Activated CD4-positive, alpha-beta T cell treated with anti-CD3 and anti-CD28 coated beads for 36 hours (primary cell): ENCODE results near the gene EML5. TPM values are rescaled to one million over a fixed set of nuclear protein-coding genes. Genes with fewer than 3 reads are reported as not detected.

Experiments used
- ATAC-seq: fragments of 200-7000 bp; cut with Tn5 transposase; one replicate; pipeline ENCODE4 v1.10.0; 2021; ENCODE audit warnings: mild to moderate bottlenecking, moderate library complexity
- CTCF ChIA-PET: fragments of 350-600 bp; sonication (Branson Sonifier 250); formaldehyde crosslinking; loops from one replicate; lab custom pipeline; 2021; ENCODE audit warnings: antibody characterized with exemption; lab: Charles Lee
- POLR2A ChIA-PET: fragments of 350-600 bp; sonication (Branson Sonifier 250); formaldehyde crosslinking; loops from one replicate; lab custom pipeline; 2021; ENCODE audit warnings: antibody characterized with exemption, inconsistent platforms; lab: Charles Lee
- DNase-seq: peaks from one replicate; pipeline ENCODE4 v3.0.0-alpha.2; 2020
- H3K27ac Mint-ChIP-seq: one replicate; pipeline ENCODE4 v1.8.0; 2021; ENCODE audit warnings: mixed read lengths
- H3K27me3 Mint-ChIP-seq: one replicate; pipeline ENCODE4 v1.8.0; 2021; ENCODE audit warnings: mixed read lengths
- H3K36me3 Mint-ChIP-seq: one replicate; pipeline ENCODE4 v1.8.0; 2021; ENCODE audit warnings: low read depth, mixed read lengths
- H3K4me1 Mint-ChIP-seq: one replicate; pipeline ENCODE4 v1.8.0; 2021; ENCODE audit warnings: mixed read lengths
- H3K4me3 Mint-ChIP-seq: one replicate; pipeline ENCODE4 v1.8.0; 2021; ENCODE audit warnings: mild to moderate bottlenecking, moderate library complexity, mixed read lengths
- H3K9me3 Mint-ChIP-seq: one replicate; pipeline ENCODE4 v1.8.0; 2021; ENCODE audit warnings: low read depth, mixed read lengths
- intact Hi-C, 2 experiments: fragments of 100-400 bp; cut with DNase I in 1 of 2; cut with micrococcal nuclease in 1 of 2; formaldehyde crosslinking; loops; one replicate each; pipeline versions ENCODE4 v1.14.2 to v1.15.1; 2022 to 2024; cut with DNase I, micrococcal nuclease
- total RNA-seq, 2 experiments: library from RNA; stranded (reverse); gene quantifications; one replicate each; pipeline ENCODE4 v1.2.3, GENCODE V29; 2021

Gene EML5
- total RNA-seq, 2 experiments from 2014 or later = 8.1 TPM

DNA sequence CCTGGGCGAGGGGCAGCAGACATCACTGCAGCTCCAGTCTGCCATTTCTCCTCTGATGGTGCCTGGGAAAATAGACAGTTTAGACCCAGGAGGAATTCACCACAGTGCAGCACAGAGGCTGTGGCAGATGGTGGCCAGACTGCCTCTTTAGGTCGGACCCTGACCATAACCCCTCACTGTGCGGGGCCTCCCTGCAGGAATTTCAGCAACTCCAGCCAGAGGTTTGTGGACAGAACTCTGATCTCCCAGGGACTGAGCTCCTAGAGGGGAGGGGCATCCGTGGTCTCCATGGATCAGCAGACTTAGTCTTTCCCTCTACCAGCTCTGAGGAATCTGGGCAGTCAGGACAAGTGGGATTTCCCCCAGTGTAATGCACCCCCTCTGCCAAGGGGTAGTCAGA, 123.4 kb downstream of the EML5 start:
- ChIA-PET POLR2A (no interaction called here), CTCF (interaction anchor here (0.6 to 2.5 kb wide), 8 partner anchors 8 to 351 kb away, joined by 3 to 11 read pairs (median 3); partner anchors contain the start of gene TTC8)
- no peak overlapping the region for H3K27ac Mint-ChIP-seq
- peaks cover 21% of the 10 kb centered on the region for H3K36me3 Mint-ChIP-seq
- no peak overlapping the region for H3K4me3 Mint-ChIP-seq
- H3K27me3 Mint-ChIP-seq = no peaks in the 10 kb centered on the region
- intact Hi-C loops = loop anchor here (5.0 to 10.0 kb wide), 3 partner anchors 123 to 1245 kb away; partner anchors contain the start of gene EML5 (in 2 of the 2)
- peaks cover 6% of the 10 kb centered on the region for H3K9me3 Mint-ChIP-seq
- no peaks in the 10 kb centered on the region for H3K4me1 Mint-ChIP-seq
- ATAC-seq (no peak), DNase-seq (no peak)

DNA sequence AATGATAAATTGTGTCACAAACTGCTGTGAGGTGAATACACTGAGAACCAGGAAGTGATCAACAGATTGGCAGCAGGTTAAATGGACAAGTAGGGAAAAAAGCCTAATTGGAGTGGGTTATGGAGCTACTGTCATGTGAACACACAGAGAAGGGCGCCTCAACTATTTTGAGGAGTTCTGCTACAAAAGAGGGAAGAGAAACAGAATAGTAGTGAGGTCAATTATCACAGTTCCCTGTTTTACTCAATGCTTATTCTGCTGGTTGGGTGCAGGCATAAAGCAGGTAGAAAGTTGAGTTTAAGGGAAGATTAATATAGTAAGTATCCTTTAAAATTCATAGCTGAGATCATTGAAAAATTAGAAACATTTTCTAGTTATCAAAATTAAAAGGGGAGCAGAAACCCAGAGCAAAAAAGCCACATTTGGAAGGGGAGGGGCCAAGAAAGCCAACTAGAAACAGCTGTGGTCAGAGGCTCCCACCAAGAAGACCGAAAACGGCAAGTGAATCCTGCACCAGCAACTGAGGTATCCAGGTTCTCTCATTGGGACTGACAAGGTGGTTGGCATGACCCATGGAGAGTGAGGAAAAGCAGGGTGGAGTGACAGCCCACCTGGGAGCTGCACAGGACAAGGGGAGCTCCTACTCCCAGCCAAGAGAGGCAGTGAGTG, 124.2 kb downstream of the EML5 start:
- H3K4me1 Mint-ChIP-seq = no peaks in the 10 kb centered on the region

DNA sequence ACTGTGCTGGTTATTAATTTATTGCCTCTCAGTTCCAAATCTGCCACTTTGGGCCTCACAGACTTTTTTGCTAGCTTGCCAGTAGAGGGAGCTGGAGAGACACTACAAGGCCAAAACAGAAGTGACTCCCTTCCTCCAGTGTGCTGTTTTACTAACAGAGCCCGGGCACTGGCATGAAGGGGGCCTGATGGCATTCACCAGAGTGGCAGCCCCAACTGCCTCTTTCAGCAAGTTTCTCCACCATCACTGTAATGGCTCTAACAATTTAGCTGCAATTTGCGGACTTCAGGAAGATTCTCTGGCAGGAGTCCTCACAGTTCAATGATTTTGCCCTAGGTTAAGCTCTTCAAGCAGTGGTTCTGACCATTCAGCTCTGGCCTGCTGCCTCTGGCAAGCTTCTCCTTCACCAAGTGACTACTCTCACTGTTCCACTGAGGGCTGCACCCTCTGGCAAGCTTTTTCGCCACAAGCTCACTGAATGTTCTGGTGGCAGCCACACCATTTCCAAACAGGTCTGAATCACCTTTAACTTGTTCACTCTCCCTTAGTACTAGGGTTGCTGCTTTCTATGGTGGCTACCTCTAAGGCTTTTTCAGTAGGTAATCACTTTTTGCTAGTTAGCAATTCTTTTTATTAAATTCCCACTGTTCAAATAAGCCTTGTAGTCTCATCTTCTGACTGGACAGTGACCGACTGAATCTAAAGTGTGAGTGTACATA, 125.0 kb downstream of the EML5 start:
- Mint-ChIP-seq H3K4me1 (no peaks in the 10 kb centered on the region), H3K36me3 (peaks cover 11% of the 10 kb centered on the region), H3K27me3 (no peaks in the 10 kb centered on the region), H3K4me3 (no peak overlapping the region), H3K9me3 (peaks cover 5% of the 10 kb centered on the region), H3K27ac (no peak overlapping the region)
- intact Hi-C loops = loop anchor here (1.0 to 10.0 kb wide), 6 partner anchors 125 to 1247 kb away; partner anchors contain the start of genes EML5 (in 2 of the 2) and TTC8 (in 1 of the 2)
- ChIA-PET POLR2A (no interaction called here), CTCF (interaction anchor here (0.6 to 2.6 kb wide), 37 partner anchors 8 to 346 kb away, joined by 3 to 19 read pairs (median 4); partner anchors contain the start of gene TTC8)
- DNase-seq (peak; percentile 60), ATAC-seq (peak; percentile 78)

More for the DNA sequence above, 124.2 kb downstream of the EML5 start:
- Mint-ChIP-seq H3K9me3 (peaks cover 6% of the 10 kb centered on the region), H3K4me3 (no peak overlapping the region), H3K36me3 (peaks cover 17% of the 10 kb centered on the region), H3K27me3 (no peaks in the 10 kb centered on the region), H3K27ac (no peak overlapping the region)
- intact Hi-C loops = loop anchor here (5.0 to 10.0 kb wide), 3 partner anchors 124 to 1246 kb away; partner anchors contain the start of gene EML5 (in 2 of the 2)
- ATAC-seq (no peak), DNase-seq (no peak)
- POLR2A ChIA-PET = no interaction called here
- CTCF ChIA-PET = interaction anchor here (0.6 to 2.6 kb wide), 19 partner anchors 9 to 315 kb away, joined by 3 to 19 read pairs (median 5); partner anchors contain the start of gene TTC8

DNA sequence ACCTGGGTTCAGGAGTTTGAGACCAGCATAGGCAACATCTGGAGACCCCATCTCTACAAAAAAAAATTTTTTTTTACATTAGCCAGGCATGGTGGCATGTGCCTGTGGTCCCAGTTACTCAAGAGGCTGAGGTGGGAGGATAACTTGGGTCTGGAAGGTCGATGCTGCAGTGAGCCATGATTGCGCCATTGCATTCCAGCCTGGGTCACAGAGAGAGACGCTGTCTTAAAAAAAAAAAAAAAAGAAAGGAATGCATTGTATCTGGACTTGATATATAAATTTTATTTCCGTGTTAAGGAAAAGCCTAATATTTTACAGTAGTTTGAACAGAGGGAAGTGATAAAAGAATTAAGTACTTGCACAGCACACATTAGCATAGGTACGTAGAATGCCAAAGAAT, 132.7 kb downstream of the EML5 start:
- Mint-ChIP-seq H3K27me3 (no peaks in the 10 kb centered on the region), H3K4me1 (no peaks in the 10 kb centered on the region), H3K9me3 (peaks cover 4% of the 10 kb centered on the region), H3K36me3 (peaks cover 33% of the 10 kb centered on the region), H3K27ac (no peak overlapping the region), H3K4me3 (no peak overlapping the region)
- ATAC-seq (no peak), DNase-seq (no peak)
- POLR2A ChIA-PET = no interaction called here
- CTCF ChIA-PET = no interaction called here
- intact Hi-C loops = loop anchor here in 1 of 2 experiments (10.0 kb wide), 1 partner anchor 1255 kb away; no protein-coding TSS in a partner anchor

DNA sequence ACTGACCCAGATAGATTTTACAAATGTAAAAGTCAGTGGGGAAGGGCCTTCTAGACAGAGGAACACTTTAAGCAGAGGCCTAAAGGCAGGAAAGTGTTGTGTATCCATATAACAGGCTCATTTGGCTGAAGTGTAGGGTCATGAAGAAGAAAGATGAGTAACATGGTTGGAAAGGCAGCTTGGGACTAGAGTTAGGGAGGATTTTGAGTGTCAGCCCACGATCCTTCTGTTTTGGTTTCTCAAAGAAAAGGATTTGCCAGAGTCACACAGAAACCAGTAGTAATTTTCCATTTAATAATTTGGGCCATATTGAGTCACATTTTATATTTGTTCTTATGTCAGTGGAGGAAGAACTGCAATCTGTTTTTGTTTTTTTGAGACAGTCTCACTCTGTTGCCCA, 153.5 kb downstream of the EML5 start:
- Mint-ChIP-seq H3K4me1 (no peaks in the 10 kb centered on the region), H3K36me3 (peaks cover 43% of the 10 kb centered on the region), H3K9me3 (peaks cover 18% of the 10 kb centered on the region), H3K27me3 (no peaks in the 10 kb centered on the region), H3K4me3 (no peak overlapping the region), H3K27ac (no peak overlapping the region)
- ChIA-PET CTCF (no interaction called here), POLR2A (no interaction called here)
- no peak for DNase-seq
- intact Hi-C loops = no loop called here
- ATAC-seq = no peak

DNA sequence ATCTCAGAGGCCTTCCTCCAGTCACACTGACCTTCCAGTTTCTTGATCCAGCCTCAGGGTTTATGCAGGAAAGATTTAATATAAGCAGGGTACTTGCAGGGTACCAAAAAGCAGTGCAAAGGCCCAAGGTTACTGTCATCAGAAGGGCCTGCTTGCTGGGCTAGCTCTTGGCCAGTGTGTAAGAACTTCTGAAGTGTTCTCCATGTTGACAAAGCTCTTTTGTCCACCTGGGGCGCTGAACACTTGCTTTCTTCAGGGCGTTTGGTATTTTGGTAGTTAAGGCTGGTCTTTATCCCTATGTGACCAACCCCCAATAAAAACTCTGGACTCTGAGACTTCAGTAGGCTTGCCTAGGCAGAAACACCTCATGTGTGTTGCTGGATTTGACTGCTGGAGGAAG, 160.2 kb downstream of the EML5 start:
- H3K9me3 Mint-ChIP-seq = no peaks in the 10 kb centered on the region
- H3K27ac Mint-ChIP-seq = no peak overlapping the region
- no peak for ATAC-seq
- ChIA-PET CTCF (no interaction called here), POLR2A (no interaction called here)
- H3K27me3 Mint-ChIP-seq = no peaks in the 10 kb centered on the region
- no peaks in the 10 kb centered on the region for H3K4me1 Mint-ChIP-seq
- no peak for DNase-seq
- intact Hi-C loops = no loop called here
- H3K4me3 Mint-ChIP-seq = no peak overlapping the region
- H3K36me3 Mint-ChIP-seq = peaks cover 13% of the 10 kb centered on the region

DNA sequence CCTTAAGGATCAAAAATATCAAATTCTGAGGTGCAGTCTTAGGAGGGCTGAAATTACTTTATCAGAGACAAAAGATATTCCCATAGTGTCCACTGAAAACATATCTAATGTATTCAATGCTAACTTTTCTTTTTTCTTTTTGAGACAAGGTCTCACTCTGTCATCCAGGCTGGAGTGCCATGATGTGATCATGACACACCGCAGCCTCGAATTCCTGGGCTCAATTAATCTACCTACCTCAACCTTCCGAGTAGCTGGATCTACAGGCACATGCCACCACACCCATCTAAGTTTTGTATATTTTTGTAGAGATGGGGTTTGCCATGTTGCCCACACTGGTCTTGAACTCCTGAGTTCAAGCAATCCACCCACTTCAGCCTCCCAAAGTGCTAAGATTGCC, 161.7 kb downstream of the EML5 start:
- H3K27ac Mint-ChIP-seq = no peak overlapping the region
- H3K9me3 Mint-ChIP-seq = no peaks in the 10 kb centered on the region
- intact Hi-C loops = no loop called here
- ATAC-seq = no peak
- no peaks in the 10 kb centered on the region for H3K27me3 Mint-ChIP-seq
- POLR2A ChIA-PET = no interaction called here
- DNase-seq = no peak
- no peak overlapping the region for H3K4me3 Mint-ChIP-seq
- no peaks in the 10 kb centered on the region for H3K4me1 Mint-ChIP-seq
- peaks cover 11% of the 10 kb centered on the region for H3K36me3 Mint-ChIP-seq
- CTCF ChIA-PET = interaction anchor here (0.6 kb wide), 1 partner anchor 233 kb away, joined by 3 read pairs; no protein-coding TSS in a partner anchor

DNA sequence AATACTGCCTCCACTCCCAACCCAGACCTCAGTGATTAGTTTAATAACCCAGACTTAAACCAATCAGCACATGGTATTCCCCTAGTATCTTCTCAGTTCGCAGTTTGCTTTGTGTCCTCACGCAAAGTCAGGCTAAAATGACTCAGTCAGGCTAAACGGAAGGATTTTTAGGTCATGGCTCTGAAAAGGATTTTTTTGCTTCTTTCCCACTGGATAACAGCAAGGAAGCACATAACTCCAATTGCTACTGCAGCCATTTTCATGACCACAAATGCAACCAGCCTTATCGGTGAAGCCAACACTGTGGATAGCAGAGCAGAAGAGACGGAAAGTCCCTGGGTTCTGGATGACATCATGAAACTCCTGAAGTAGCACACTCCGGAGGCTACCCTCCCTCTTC, 162.2 kb downstream of the EML5 start:
- Mint-ChIP-seq H3K4me3 (no peak overlapping the region), H3K9me3 (no peaks in the 10 kb centered on the region), H3K36me3 (peaks cover 8% of the 10 kb centered on the region), H3K4me1 (no peaks in the 10 kb centered on the region), H3K27ac (no peak overlapping the region), H3K27me3 (no peaks in the 10 kb centered on the region)
- ChIA-PET POLR2A (no interaction called here), CTCF (no interaction called here)
- intact Hi-C loops = no loop called here
- ATAC-seq (no peak), DNase-seq (no peak)

DNA sequence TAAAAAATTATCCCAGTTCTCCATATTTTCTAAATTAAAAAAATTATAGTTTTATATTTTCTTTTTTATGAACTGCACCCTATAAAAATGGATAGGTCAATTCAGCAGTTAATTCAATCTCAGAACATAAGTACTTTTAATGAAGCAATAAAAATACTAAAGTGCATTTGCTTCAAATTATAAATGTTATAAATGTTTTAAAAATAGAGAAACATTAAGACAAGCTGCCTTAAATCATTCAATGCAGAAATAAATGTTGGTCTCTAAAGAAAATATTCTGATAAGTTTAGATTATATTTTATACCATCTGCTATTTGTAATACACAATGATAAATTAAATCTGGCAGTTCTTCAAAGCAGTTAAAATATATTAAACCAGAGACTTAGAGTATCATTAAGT, 164.3 kb downstream of the EML5 start:
- Mint-ChIP-seq H3K4me3 (no peak overlapping the region), H3K27me3 (no peaks in the 10 kb centered on the region), H3K36me3 (peaks cover 13% of the 10 kb centered on the region), H3K4me1 (no peaks in the 10 kb centered on the region), H3K27ac (no peak overlapping the region), H3K9me3 (no peaks in the 10 kb centered on the region)
- no peak for DNase-seq
- ChIA-PET CTCF (no interaction called here), POLR2A (no interaction called here)
- no peak for ATAC-seq
- intact Hi-C loops = no loop called here

DNA sequence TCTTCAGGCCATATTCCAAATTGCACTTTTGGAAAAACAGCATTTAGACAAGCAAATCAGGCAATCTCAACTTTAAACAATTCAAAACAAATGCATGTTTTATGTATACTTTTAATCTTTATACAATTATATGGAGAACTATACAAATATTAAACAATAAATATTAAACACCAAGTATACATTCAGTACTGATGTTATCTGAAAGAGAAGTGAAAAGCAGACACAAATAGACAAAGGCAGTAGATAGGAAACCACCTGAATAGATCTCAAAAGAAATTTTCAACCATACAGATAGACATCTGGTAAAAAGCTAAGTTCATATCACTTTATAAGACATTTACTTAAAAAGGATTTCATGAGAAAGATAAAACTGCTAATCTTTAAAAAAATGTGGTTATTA, 164.7 kb downstream of the EML5 start:
- H3K4me3 Mint-ChIP-seq = no peak overlapping the region
- H3K36me3 Mint-ChIP-seq = peaks cover 13% of the 10 kb centered on the region
- no peak for DNase-seq
- CTCF ChIA-PET = no interaction called here
- H3K27ac Mint-ChIP-seq = no peak overlapping the region
- intact Hi-C loops = no loop called here
- no peaks in the 10 kb centered on the region for H3K4me1 Mint-ChIP-seq
- no peaks in the 10 kb centered on the region for H3K27me3 Mint-ChIP-seq
- H3K9me3 Mint-ChIP-seq = no peaks in the 10 kb centered on the region
- POLR2A ChIA-PET = interaction anchor here (0.6 kb wide), 1 partner anchor 8 kb away, joined by 4 read pairs; no protein-coding TSS in a partner anchor
- ATAC-seq = no peak

DNA sequence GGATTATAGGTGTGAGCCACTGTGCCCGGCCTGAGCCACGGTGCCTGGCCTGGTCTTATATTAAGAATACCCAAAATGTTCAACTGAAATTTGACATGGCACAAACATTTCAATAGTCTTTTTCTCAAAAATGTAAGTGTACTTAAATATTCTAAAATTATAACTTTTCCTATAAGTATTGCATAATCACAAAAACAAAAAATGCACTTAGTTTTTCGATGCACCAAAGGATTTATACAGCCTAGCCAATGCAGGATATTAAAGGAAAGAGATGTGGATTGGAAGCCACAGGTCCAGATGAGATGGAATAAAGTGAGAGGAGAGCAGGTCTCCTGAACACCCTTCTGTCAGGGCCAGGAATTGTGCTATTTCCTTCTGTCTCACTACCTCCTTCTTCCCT, 167.1 kb downstream of the EML5 start:
- Mint-ChIP-seq H3K27me3 (no peaks in the 10 kb centered on the region), H3K27ac (no peak overlapping the region), H3K4me3 (no peak overlapping the region), H3K9me3 (no peaks in the 10 kb centered on the region), H3K4me1 (no peaks in the 10 kb centered on the region), H3K36me3 (peaks cover 13% of the 10 kb centered on the region)
- DNase-seq = no peak
- POLR2A ChIA-PET = no interaction called here
- intact Hi-C loops = no loop called here
- ATAC-seq = no peak
- CTCF ChIA-PET = no interaction called here
